G401 (cell line): Measurements from ENCODE around the gene ALG8. TPM values are rescaled to one million over a fixed set of nuclear protein-coding genes. Genes with fewer than 3 reads are reported as not detected.
A peak's percentile ranks its signal among the peaks of the same experiment; 100 is the strongest.
"Not testable (repeated sequence)": the region's sequence is repeated elsewhere in the genome, so short reads cannot be mapped to it uniquely, and the experiment has no call there.

Source experiments
- DNase-seq: peaks from one replicate; pipeline ENCODE4 v3.0.0-alpha.2; 2015; ENCODE audit warnings: low spot score
- in situ Hi-C: cut with HindIII; loops from 2 replicates; pipeline ENCODE4 v1.10.0; 2016; ENCODE audit warnings: low sequenced_read_pairs, mixed read lengths
- total RNA-seq: library from RNA; depleted of rRNA; stranded (reverse); fragments of >200 nt; shearing (Covaris generic); gene quantifications from 2 replicates; pipeline ENCODE4 v1.2.3, GENCODE V29; 2014

The ALG8 gene
- total RNA-seq, 1 experiment from 2014 or later, result 92.4 TPM

DNA sequence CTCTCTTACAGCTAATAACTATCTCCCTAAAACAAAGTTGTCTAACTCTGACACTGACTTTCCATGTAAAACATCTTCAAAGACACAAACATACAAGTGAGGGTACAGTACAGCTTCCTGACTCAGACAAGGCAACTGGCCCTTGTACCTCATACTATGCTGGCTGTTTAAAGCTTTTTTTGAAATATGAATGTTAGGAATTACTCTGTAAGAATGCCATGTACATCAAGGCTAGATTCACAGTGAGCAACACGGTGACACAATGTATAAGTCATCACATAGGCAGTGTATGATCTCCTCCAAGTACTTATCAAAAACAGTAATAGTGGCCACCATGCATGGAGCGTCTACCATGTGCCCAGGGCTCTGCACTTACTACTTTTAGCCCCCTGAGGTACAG lies 28.6 kb downstream of the ALG8 start:
- no peak for DNase-seq
- in situ Hi-C loops, result no loop called here

DNA sequence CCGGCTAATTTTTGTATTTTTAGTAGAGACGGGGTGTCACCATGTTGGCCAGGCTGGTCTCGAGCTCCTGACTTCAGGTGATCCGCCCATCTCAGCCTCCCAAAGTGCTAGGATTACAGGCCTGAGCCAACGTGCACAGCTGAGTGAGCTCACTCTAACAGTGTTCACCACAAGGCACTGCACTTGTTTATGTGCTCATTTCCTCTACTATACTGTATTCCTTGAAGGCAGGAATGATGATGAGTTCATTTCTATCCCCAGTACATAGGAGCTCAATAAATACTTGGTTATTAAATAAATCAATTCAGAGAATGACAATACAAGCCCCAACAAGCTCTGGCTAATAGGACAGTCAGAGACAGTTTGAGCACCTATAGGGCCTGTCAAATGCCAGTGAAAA lies 29.1 kb downstream of the ALG8 start:
- no peak for DNase-seq
- in situ Hi-C loops, result no loop called here

DNA sequence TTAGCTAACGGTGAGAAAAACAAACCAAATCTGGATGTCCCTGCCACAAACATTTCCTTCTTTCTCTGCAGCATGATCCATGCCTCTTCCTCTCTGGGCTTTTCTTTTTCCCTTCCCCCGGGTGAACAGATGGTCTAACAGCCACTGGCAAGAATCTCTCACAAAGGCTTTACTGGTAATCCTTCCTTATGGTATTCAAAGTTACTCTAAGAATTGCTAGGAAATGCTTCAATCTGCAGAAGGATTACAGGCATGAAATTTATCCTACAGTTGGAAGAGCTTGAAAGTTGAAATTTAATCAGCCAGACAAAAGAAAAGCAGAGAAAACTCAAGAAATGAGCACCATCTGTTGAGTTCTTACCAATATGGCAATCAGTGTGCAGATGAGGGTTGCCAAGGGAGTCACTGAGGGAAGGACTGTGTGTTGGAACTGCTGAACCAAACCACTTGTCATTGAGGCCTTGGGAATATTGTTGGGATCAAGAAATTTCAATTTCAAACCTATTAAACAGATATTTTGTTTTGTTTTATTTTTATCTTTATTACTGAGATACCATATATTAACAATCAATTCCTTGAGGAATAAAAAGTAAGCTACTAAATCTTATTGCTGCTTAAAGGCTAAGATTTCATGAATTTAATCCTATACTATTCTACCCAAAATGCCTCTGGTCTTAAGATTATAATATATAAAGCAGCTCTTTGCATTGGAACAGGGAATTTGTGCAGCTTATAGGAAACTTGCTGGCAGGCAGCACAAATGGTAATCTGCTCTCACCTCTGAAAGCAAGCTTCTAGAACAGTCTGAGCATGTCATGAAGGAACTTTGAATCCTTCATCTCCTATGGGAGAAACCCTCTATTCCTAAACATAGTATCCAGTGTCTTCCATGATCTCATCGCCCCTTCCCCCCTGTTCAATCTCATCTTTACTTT lies 30.1 kb downstream of the ALG8 start:
- DNase-seq, result peak; percentile 86
- in situ Hi-C loops, result no loop called here

DNA sequence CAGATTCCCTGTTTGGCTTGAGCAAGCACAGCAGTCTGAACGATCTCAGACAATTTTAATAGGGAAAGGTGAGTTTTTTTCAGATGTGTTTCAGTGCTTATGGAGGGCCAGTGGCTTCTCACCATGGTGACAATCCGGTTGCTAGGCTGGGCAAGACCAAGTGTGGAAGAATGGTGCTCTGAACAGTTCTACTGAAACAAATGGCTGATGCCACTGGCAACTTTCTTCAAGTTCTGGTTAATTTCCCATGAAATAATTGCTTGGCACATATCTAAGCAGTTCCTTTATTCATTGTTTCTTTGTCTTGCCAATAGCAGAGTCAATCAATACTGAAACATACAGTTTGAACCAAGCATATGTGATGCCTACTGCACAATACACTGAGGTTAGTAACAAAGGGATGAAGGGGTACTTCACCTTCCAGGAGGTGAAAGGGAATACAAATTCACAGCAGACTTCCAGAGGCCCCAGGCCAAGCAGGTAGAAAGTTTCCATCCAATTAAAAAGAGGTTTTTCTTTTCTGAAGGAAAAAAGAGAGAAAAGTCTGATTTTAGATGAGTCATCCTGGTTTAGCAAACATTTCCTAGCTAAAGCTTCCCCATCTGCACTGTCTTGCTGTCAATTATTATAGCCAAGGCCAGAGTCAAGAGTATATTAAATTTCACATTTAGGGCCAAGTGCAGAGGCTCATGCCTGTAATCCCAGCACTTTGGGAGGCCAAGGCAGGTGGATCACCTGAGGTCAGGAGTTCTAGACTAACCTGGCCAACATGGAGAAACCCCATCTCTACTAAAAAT lies 38.6 kb downstream of the ALG8 start:
- in situ Hi-C loops, result no loop called here
- peak; percentile 57 for DNase-seq

DNA sequence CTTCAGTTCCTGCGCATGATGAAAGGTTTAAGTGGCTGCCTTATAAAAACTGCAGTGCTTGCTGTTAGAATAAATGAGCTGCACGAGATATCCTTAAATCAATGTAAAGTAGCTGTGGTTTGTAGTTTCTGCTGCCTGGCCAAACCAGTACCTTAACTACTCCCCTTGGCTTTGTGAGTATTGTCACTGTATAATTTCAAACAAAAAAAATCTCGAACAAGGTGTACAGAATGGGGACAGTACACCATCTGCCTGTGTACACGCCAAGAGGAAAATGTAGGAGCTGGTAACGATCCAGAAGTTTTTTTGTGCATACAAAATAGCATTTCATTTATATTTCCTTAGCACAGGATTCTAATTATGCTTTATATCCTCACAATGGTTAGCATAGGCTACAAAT lies 39.2 kb downstream of the ALG8 start:
- peak; percentile 71 for DNase-seq
- in situ Hi-C loops, result no loop called here

DNA sequence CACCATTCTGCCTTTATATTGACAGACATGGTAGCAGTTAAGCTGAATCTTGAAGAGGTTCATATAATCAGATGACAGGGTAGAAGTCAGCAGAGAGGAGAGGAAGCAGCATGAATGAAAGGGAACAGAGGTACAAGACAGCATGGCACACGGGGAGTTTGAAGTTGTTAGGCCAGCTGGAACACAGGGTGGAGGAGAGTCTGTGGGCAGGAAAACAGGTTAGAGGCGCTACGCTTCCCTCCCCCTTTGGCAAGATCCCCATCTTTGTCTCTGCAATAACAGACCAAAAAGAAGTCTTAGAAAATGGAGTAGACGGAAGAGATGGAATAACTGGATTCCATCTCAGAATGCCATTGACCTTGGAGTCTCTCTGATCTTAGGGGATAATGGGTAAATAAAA lies 39.8 kb downstream of the ALG8 start:
- peak; percentile 52 for DNase-seq
- in situ Hi-C loops, result no loop called here

DNA sequence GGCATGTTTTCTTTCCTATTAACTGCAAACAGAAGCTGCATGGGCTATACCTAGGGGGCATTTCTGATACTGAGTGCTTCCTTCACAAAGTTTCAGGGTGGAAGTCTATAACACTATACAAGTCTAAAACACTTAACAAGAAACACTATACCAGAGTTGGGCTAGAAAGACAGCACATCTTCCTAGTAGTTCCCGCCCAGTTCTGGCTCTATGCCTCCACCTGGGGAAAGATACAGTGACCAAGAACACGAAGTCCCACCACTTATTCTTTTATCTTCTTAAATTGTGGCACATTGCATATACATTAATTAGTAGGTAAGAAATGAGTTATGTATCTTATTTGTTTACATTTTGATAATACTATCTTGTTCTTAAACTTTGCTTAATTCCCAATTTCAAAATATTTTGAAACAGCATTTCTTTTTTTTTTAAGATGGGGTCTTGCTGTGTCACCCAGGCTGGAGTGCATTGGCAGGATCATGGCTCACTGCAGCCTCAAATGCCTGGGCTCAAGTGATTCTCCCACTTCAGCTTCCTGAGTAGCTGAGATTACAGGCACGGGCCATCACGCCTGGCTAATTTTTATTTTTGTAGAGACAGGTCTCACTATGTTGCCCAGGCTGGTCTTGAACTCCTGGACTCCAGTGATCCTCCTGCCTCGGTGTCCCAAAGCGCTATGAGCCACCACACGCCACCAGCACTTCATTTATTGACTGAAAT lies 41.6 kb downstream of the ALG8 start:
- in situ Hi-C loops, result no loop called here

DNA sequence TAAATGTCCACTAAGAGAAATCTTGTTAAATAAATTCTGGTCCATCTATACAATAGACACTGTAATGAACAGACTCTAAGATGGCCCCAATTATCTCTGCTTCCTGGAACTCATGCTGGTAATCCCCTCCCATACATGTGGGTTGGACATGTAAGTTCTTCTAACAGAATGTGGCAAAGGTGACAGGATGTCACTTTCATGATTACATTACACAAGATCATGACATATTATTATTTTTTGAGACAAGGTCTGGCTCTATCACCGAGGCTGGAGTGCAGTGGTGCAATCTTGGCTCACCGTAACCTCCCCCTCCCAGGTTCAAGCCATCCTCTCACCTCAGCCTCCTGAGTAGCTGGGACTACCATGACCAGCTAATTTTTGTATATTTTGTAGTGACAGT lies 45.2 kb downstream of the ALG8 start:
- in situ Hi-C loops, result no loop called here
- no peak for DNase-seq

More for the DNA sequence above, 41.6 kb downstream of the ALG8 start:
- no peak for DNase-seq

DNA sequence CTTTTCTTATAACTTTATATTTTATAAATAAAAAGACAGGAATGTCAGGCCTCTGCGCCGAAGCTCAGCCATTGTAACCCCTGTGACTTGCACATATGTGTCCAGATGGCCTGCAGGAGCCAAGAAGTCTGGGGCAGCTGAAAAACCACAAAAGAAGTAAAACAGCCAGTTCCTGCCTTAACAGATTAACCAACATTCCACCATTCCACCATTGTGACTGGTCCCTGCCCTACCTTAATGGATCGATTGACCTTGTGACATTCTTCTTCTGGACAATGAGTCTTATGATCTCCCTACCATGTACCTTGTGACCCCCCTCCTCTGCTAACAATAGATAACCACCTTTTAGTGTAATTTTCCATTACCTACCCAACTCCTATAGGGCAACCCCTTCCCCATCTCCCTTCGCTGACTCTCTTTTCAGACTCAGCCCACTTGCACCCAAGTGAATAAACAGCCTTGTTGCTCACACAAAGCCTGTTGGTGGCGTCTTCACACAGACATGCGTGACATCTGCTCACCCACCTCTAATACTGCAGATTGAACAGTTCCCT lies 52.8 kb downstream of the ALG8 start:
- in situ Hi-C loops, result not testable (repeated sequence)

DNA sequence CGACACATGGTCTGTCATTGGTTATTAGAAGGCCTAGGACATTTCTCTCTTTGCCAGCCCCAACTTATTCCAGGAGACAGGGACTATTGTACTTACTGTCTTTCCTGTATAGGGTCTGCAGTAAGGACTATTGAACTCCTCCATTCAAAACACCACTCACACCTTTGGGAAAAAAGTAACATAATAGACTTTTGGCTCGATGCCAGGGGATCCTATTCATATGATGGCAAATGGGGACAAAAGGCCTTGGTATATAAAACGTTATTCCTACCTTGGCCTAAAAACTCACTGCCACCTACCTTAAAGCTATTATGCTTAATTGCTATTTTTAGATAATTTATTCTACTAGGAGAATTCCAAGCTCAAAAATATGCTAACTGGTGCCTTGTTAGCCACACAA lies 53.5 kb downstream of the ALG8 start:
- in situ Hi-C loops, result no loop called here
- no peak for DNase-seq

More for the DNA sequence above, 52.8 kb downstream of the ALG8 start:
- DNase-seq, result not testable (repeated sequence)

DNA sequence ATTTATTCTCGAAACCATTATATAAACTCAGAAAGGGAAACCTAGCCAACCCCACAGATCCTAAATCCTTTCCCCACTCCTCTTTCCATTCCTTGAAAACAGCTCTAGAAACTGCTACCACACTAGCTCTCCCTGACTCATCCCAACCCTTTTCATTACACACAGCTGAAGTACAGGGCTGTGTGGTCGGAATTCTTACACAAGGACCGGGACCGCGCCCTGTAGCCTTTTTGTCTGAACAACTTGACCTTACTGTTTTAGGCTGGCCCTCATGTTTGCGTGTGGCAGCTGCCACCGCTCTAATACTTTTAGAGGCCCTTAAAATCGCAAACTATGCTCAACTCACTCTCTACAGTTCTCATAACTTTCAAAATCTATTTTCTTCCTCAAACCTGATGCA lies 54.9 kb downstream of the ALG8 start:
- in situ Hi-C loops, result not testable (repeated sequence)

DNA sequence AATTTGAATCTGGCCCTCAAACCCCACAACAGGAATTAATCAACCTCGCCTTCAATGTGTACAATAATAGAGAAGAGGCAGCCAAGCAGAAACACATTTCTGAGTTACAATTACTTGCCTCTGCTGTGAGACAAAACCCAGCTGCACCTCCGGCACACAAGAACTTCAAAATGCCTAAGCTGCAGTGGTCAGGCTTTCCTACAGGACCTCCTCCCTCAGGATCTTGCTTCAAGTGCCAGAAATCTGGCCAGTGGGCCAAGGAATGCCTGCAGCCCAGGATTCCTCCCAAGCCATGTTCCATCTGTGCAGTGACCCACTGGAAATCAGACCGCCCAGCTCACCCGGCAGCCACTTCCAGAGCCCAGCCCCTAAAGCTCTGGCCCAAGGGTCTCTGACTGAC lies 56.4 kb downstream of the ALG8 start:
- in situ Hi-C loops, result no loop called here
- no peak for DNase-seq

More for the DNA sequence above, 54.9 kb downstream of the ALG8 start:
- DNase-seq, result not testable (repeated sequence)

DNA sequence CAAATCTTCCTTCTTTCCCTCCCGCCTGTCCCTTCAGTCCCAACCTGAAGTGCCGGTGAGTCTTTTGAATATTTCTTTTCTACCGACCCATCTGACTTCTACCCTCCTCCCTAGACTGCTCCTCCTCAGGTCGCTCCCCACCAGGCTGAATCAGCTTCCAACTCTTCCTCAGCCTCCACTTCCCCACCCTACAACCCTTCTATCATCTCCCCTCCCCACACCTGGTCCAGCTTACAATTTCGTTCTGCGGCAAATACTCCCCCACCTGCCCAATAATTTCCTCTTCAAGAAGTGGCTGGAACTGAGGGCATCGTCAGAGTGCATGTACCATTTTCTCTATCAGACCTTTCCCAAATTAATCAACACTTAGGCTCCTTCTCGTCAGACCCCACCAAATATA lies 57.3 kb downstream of the ALG8 start:
- in situ Hi-C loops, result no loop called here
- no peak for DNase-seq

DNA sequence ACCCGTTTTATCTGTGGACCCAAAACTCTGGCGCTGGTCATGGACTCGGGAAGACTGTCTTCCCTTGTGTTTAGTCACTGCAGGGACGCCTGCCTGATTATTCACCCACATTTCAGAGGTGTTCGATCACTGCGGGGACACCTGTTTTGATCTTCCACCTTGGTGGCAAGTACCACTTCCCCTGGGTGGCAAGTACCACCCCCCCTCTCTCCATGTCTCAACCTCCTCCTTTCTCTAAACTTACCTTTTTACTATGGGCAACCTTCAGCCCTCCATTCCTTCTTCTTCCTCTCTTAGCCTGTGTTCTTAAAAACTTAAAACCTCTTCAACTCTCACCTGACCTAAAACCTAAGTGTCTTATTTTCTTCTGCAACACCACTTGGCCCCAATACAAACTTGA lies 57.8 kb downstream of the ALG8 start:
- no peak for DNase-seq
- in situ Hi-C loops, result no loop called here

DNA sequence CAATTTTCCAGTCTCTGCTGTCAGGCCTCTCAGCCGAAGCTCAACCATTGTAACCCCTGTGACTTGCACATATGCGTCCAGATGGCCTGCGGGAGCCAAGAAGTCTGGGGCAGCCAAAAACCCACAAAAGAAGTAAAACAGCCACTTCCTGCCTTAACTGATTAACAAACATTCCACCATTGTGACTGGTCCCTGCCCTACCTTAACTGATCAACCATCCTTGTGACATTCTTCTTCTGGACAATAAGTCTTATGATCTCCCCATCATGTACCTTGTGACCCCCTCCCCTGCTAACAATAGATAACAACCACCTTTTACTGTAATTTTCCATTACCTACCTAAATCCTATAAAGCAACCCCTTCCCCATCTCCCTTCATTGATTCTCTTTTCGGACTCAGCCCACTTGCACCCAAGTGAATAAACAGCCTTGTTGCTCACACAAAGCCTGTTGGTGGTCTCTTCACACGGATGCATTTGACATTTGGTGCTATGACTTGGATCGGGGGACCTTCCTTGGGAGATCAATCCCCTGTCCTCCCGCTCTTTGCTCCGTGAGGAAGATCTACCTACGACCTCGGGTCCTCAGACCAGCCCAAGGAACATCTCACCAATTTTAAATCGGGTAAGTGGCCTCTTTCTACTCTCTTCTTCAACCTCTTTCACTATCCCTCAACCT lies 58.5 kb downstream of the ALG8 start:
- peak; percentile 29 for DNase-seq
- in situ Hi-C loops, result no loop called here

DNA sequence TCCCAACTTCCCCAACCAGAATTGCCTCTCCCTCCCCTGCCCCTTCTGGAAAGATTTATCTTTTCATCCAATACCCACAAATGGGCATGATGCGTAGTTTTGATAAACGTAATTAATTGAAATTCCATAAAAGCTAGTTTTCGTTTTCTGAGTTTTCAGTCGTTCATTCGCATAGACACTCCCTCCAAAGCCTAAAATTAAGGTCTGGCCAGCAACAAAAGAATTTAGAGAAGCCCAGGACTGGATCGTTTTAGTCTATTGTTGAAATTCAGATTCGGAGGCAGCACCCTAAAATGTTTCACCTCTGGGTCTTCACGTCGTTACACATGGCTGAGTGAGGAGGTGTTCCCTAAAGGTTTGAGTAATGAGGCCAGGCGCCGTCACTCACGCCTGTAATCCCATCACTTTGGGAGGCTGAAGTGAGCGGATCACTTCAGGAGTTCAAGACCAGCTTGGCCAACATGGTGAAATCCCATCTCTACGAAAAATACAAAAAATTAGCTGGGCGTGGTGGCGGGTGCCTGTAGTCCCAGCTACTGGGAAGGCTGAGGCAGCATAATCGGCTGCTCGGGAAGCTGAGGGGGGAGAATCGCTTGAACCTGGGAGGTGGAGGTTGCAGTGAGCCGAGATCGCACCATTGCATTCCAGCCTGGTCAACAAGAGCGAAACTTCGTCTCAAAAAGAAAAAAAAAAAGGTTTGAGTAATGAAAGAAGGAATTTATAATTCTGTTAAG lies 59.2 kb downstream of the ALG8 start:
- in situ Hi-C loops, result no loop called here
- DNase-seq, result no peak

DNA sequence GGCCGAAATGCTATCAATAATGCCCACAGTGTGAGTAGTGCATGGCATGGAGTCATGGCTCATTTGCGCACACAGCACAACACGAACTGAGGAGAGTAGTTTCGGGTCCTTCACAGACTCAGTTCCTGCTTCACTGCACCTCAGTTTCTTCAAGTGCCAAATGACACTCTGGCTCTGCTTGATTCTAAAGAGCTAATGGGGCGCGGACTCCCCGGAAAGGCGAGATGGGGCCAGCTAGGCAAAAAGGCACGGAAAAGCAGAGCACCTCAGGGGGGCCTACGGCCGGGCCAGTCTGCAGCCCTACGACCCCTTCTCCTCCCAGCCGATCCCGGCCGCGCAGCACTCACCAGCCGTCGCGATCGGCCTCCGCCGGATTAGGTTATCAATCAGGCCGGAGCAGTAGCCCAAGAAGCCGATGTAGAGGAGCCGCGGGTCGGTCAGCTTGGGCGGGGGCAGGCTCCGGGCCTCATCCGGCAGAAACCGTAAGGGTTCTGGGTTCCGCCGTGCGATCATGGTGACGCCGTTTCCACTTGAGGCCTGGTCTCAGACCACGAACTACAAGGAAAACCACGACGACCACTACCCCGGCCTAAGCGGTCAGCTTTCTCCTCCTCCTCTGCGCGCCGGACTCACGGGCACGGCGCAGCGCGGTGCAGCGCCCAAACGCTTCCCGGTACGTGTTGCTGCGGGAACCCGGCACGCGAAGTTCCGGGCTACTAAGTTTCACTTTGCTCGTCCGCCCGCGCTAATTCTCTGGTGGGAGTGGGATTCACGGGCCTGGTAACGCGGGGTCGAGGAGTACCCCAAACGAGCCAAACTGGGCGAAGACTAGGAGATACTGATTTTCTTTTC lies 60.0 kb downstream of the ALG8 start, which contains the start of gene NDUFC2:
Gene NDUFC2 (minus strand): TSS at position 631 of the 852 bp plus-strand sequence. CDS start 118 bp downstream, at position 513.
- DNase-seq, result peak; percentile 82
- in situ Hi-C loops, result no loop called here
